COR-L47 (cell line): ENCODE data around the gene SLC35F3.

Experiments
- DNase-seq: peaks from one replicate; lab custom pipeline; 2025; lab: John Stamatoyannopoulos, UW

Gene SLC35F3

GRCh38 chr1:234368320-234369032 is 464.0 kb downstream of the SLC35F3 start:
- no peak for DNase-seq

GRCh38 chr1:234369033-234369430 is 464.6 kb downstream of the SLC35F3 start:
- no peak for DNase-seq

GRCh38 chr1:234369784-234370183 is 465.3 kb downstream of the SLC35F3 start:
- DNase-seq, result no peak

- no peak for DNase-seq
Measured at GRCh38 chr1:234371414-234371813, 466.9 kb downstream of the SLC35F3 start.

- no peak for DNase-seq
Measured at GRCh38 chr1:234372011-234372757, 467.7 kb downstream of the SLC35F3 start.

- DNase-seq, result peak; percentile 94
Measured at GRCh38 chr1:234373064-234373958, 468.8 kb downstream of the SLC35F3 start, which contains the start of gene COA6. TSS of gene COA6 (plus strand) at chr1:234373456. CDS start at chr1:234373467, 11 bp downstream.

GRCh38 chr1:234373959-234374254 is 469.4 kb downstream of the SLC35F3 start:
- DNase-seq, result no peak
